Measurements from ENCODE around the gene SHPK.

DNA sequence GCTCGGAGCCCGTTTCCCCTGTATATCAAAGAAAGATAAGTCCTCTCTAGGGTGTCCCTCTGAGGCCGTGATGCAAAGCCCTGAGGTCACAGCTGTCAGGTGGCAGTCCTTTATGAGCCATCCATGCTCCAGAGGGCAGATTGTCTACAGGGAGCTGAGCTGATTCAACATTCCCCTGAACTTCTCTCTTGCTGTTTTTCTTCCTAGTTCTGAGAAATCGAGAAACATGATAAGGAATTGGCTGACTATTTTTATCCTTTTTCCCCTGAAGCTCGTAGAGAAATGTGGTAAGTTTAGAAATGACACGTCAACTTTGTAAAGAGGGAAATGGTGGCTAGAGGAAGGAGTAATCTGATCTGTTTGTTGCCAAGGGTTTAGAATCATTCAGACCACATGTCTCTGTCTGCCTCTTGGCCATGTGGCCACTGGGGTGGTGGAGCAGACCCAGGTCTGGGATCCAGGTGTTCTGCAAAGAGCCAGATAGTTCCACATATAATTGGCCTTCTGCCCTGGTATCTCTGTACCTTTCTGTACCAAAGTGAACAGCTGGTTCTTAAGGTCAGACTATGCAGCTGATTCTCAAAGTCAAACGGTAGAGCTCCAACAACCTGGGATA is 4.0 kb upstream of the SHPK start:
- TF ChIP-seq, protein P1, sequence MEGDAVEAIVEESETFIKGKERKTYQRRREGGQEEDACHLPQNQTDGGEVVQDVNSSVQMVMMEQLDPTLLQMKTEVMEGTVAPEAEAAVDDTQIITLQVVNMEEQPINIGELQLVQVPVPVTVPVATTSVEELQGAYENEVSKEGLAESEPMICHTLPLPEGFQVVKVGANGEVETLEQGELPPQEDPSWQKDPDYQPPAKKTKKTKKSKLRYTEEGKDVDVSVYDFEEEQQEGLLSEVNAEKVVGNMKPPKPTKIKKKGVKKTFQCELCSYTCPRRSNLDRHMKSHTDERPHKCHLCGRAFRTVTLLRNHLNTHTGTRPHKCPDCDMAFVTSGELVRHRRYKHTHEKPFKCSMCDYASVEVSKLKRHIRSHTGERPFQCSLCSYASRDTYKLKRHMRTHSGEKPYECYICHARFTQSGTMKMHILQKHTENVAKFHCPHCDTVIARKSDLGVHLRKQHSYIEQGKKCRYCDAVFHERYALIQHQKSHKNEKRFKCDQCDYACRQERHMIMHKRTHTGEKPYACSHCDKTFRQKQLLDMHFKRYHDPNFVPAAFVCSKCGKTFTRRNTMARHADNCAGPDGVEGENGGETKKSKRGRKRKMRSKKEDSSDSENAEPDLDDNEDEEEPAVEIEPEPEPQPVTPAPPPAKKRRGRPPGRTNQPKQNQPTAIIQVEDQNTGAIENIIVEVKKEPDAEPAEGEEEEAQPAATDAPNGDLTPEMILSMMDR (IDR thresholded peaks at IDR 0.05): no peak
- TF ChIP-seq EP300 (IDR thresholded peaks at IDR 0.05) (no peak), POLR2A (IDR thresholded peaks at IDR 0.05) (no peak), POLR2AphosphoS5 (IDR thresholded peaks at IDR 0.05) (peak in 1 of 3 donors; percentile 27)
